NB4 (cell line): Measurements from ENCODE around the gene RPS6KC1.

Source experiments
- CTCF ChIP-seq: IDR thresholded peaks from one replicate; pipeline ENCODE4 v1.5.1; 2012; ENCODE audit warnings: low read depth, low read length
- POLR2A ChIP-seq: IDR thresholded peaks from 2 replicates; pipeline ENCODE4 v1.6.1; 2011; ENCODE audit warnings: mild to moderate bottlenecking; ENCODE audit not compliant: insufficient read length; ENCODE audit errors: extremely low read depth

DNA sequence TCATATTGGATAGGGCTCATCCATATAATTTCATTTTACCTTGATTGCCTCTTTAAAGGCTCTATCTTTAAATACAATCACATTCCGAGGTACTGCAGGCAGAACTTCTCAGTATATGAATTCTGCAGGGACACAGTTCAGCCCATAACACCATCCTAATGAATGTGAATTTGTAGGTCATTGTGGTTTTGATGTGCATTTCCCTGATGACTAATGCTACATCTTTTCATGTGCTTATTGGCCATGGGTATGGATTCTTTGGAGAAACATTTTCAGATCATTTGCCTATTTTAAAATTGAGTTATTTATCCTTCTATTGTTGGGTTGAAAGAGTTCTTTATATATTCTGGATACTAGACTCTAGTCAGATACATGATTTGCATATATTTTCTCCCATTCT is 9.6 kb upstream of the RPS6KC1 start:
- TF ChIP-seq POLR2A = no peak
- no peak for TF ChIP-seq CTCF
